Measurements from ENCODE around the gene ADSS1.

DNA sequence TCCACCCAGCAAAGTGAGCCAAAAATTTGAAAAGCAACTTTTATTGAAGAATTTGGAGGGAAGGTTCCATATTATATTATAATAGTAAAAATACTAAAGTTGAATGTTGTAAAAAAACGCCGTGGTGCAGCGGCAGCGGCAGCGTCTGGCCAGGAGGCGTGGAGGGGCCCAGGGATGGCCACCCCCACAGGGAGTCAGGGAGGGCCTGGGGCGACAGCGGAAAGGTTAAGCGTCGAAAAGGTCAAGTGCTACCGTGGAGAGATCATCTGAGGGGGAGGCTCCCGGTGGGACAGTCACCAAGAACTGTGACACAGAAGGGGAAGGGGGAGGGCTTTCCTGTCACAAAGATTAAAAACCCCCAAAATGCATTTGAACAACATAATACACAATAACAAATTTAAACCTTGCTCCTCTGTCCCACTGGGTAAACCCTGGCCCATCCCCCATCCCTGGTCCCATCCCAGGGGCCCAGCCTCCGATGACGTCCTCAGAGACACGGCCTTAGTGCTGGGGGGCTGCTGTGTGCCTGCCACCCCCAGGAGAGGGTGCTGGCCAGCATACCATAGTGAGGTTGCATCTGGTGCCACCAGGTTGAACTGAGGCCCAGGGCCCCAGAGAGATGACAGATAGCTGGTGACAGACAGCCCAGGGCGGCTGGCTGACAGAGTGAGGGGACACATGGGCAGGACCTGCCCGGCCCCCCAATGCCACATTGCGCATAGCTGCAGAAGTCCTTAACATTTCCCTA is 45.5 kb downstream of the ADSS1 start:
- TF ChIP-seq GATA2 (IDR thresholded peaks at IDR 0.05; ENCODE audit: low read depth, low read length) (no peak), GATA3 (IDR thresholded peaks at IDR 0.05; ENCODE audit: low read depth, low read length) (no peak)

All from SH-SY5Y (cell line).